IMR-90 (cell line): Measurements from ENCODE around the gene CDKN2B-AS1. TPM values are rescaled to one million over a fixed set of nuclear protein-coding genes. Genes with fewer than 3 reads are reported as not detected.

Source experiments
- ATAC-seq: fragments of 200-7000 bp; cut with Tn5 transposase; 2 replicates; pipeline ENCODE4 v1.9.1; 2020; ENCODE audit warnings: low read depth, mild to moderate bottlenecking, moderate library complexity
- BruUV-seq: library from RNA; stranded (reverse); fragments of 400-500 nt; replicated peaks from 2 replicates; lab custom pipeline; 2021; lab: Mats Ljungman, UMichigan
- CTCF ChIA-PET: fragments of 300-600 bp; formaldehyde crosslinking; extraction: SDS; loops from one replicate; lab custom pipeline; 2021; ENCODE audit warnings: antibody characterized with exemption; lab: Yijun Ruan, JAX
- POLR2A ChIA-PET: fragments of 300-600 bp; sonication (Branson Sonifier 250); formaldehyde crosslinking; loops from one replicate; lab custom pipeline; 2022; ENCODE audit warnings: antibody characterized with exemption; ENCODE audit not compliant: unreplicated experiment; lab: Charles Lee
- DNase-seq: peaks from one replicate; pipeline ENCODE4 v3.0.0; 2013
- H2AFZ ChIP-seq: replicated peaks from 2 replicates; pipeline ENCODE3; 2013; ENCODE audit warnings: low read length, mild to moderate bottlenecking; ENCODE audit not compliant: poor library complexity
- H2AK5ac ChIP-seq: 2 replicates; pipeline ENCODE4 v1.6.1; 2013; ENCODE audit warnings: low read depth, low read length, inconsistent platforms
- H2AK9ac ChIP-seq: replicated peaks from 2 replicates; pipeline ENCODE3; 2013; ENCODE audit warnings: mild to moderate bottlenecking, low read depth, low read length, moderate library complexity; ENCODE audit not compliant: poor library complexity
- H2BK120ac ChIP-seq: 2 replicates; pipeline ENCODE4 v1.6.1; 2013; ENCODE audit warnings: low read depth, low read length, inconsistent platforms
- H2BK15ac ChIP-seq: 3 replicates; pipeline ENCODE4 v1.6.1; 2013; ENCODE audit warnings: low read depth, low read length, inconsistent platforms
- H2BK20ac ChIP-seq: 2 replicates; pipeline ENCODE4 v1.6.1; 2013; ENCODE audit warnings: low read depth, mild to moderate bottlenecking, inconsistent platforms, low read length, moderate library complexity
- H2BK5ac ChIP-seq: 2 replicates; pipeline ENCODE4 v1.6.1; 2013; ENCODE audit warnings: mild to moderate bottlenecking, low read depth, low read length, inconsistent platforms; ENCODE audit not compliant: poor library complexity, severe bottlenecking
- H3K14ac ChIP-seq: replicated peaks from 2 replicates; pipeline ENCODE4 v1.6.1; 2013; ENCODE audit warnings: low read depth, low read length, inconsistent platforms
- H3K18ac ChIP-seq: 2 replicates; pipeline ENCODE4 v1.6.1; 2013; ENCODE audit warnings: low read depth, low read length, control low read depth
- H3K23ac ChIP-seq: 2 replicates; pipeline ENCODE4 v1.6.1; 2013; ENCODE audit warnings: low read depth, low read length, inconsistent platforms
- H3K27ac ChIP-seq: 2 replicates; pipeline ENCODE4 v1.5.1; 2013; ENCODE audit warnings: mild to moderate bottlenecking, control low read depth, low read length; ENCODE audit not compliant: insufficient read depth
- H3K27me3 ChIP-seq: 2 replicates; pipeline ENCODE4 v1.6.1; 2013; ENCODE audit warnings: low read length; ENCODE audit not compliant: control insufficient read depth, insufficient read depth
- H3K36me3 ChIP-seq: 2 replicates; pipeline ENCODE4 v1.6.1; 2013; ENCODE audit warnings: low read length, mixed read lengths; ENCODE audit not compliant: control insufficient read depth, insufficient read depth
- H3K4ac ChIP-seq: 2 replicates; pipeline ENCODE4 v1.6.1; 2013; ENCODE audit warnings: low read depth, low read length, inconsistent platforms
- H3K4me1 ChIP-seq: 2 replicates; pipeline ENCODE4 v1.6.1; 2013; ENCODE audit warnings: low read length, mixed read lengths; ENCODE audit not compliant: control insufficient read depth, insufficient read depth
- H3K4me2 ChIP-seq: 2 replicates; pipeline ENCODE4 v1.6.1; 2013; ENCODE audit warnings: low read depth, mild to moderate bottlenecking, control low read depth, low read length, moderate library complexity
- H3K4me3 ChIP-seq: 2 replicates; pipeline ENCODE4 v1.5.1; 2013; ENCODE audit warnings: low read depth, mild to moderate bottlenecking, control low read depth, low read length, moderate library complexity; ENCODE audit not compliant: insufficient read depth
- H3K56ac ChIP-seq: 2 replicates; pipeline ENCODE4 v1.6.1; 2013; ENCODE audit warnings: low read length, inconsistent platforms; ENCODE audit not compliant: insufficient read depth; ENCODE audit errors: extremely low read depth
- H3K79me1 ChIP-seq, 2 experiments: 2 replicates each; pipeline ENCODE4 v1.6.1; 2013; ENCODE audit warnings: low read length in 2 of 2, inconsistent platforms in 1 of 2, low read depth in 1 of 2
- H3K9ac ChIP-seq: 2 replicates; pipeline ENCODE4 v1.6.1; 2013; ENCODE audit warnings: low read depth, low read length, control low read depth
- H3K9me1 ChIP-seq: 2 replicates; pipeline ENCODE4 v1.6.1; 2013; ENCODE audit warnings: low read length, inconsistent platforms; ENCODE audit not compliant: insufficient read depth
- H3K9me3 ChIP-seq: 2 replicates; pipeline ENCODE4 v1.6.1; 2013; ENCODE audit warnings: low read length; ENCODE audit not compliant: control insufficient read depth, insufficient read depth
- H4K20me1 ChIP-seq: 2 replicates; pipeline ENCODE4 v1.6.1; 2013; ENCODE audit warnings: low read length, inconsistent platforms; ENCODE audit not compliant: insufficient read depth
- H4K5ac ChIP-seq: 2 replicates; pipeline ENCODE4 v1.6.1; 2013; ENCODE audit warnings: mild to moderate bottlenecking, low read depth, low read length, control low read depth
- H4K8ac ChIP-seq, 2 experiments: 2 replicates each; pipeline ENCODE4 v1.6.1; 2013; ENCODE audit warnings: low read depth in 2 of 2, low read length in 2 of 2, control low read depth in 1 of 2, inconsistent platforms in 1 of 2
- H4K91ac ChIP-seq: 2 replicates; pipeline ENCODE4 v1.6.1; 2013; ENCODE audit warnings: low read depth, low read length, inconsistent platforms; ENCODE audit not compliant: insufficient read depth
- BHLHE40 ChIP-seq: fragments of 150-350 bp; IDR thresholded peaks from 2 replicates; pipeline ENCODE4 v1.6.1; 2016; ENCODE audit warnings: mild to moderate bottlenecking, low read depth, low read length
- CEBPB ChIP-seq: IDR thresholded peaks from 2 replicates; pipeline ENCODE4 v1.6.1; 2012; ENCODE audit warnings: low read depth, low read length, improper control_type of control experiment
- CHD1 ChIP-seq: IDR thresholded peaks from 2 replicates; pipeline ENCODE4 v1.6.1; 2012; ENCODE audit warnings: low read depth, low read length, improper control_type of control experiment
- CTCF ChIP-seq: conservative IDR thresholded peaks from 2 replicates; pipeline ENCODE4 v1.5.1; 2012; ENCODE audit warnings: mild to moderate bottlenecking, low read depth, low read length, improper control_type of control experiment
- FOS ChIP-seq: fragments of 150-350 bp; IDR thresholded peaks from 2 replicates; pipeline ENCODE4 v1.6.1; 2016; ENCODE audit warnings: low read depth, low read length
- MAFK ChIP-seq: IDR thresholded peaks from 2 replicates; pipeline ENCODE4 v1.6.1; 2012; ENCODE audit warnings: low read depth, low read length, improper control_type of control experiment
- MAZ ChIP-seq: IDR thresholded peaks from 2 replicates; pipeline ENCODE4 v1.6.1; 2012; ENCODE audit warnings: low read depth, mild to moderate bottlenecking, low read length, improper control_type of control experiment, moderate library complexity, borderline replicate concordance
- MXI1 ChIP-seq: IDR thresholded peaks from 2 replicates; pipeline ENCODE4 v1.6.1; 2012; ENCODE audit warnings: low read depth, mild to moderate bottlenecking, low read length, moderate library complexity, borderline replicate concordance
- NFE2L2 ChIP-seq: fragments of 150-350 bp; IDR thresholded peaks from 2 replicates; pipeline ENCODE4 v1.6.1; 2016; ENCODE audit warnings: low read depth, mild to moderate bottlenecking, low read length
- POLR2A ChIP-seq: IDR thresholded peaks from 2 replicates; pipeline ENCODE4 v1.6.1; 2012; ENCODE audit warnings: mild to moderate bottlenecking, low read depth, low read length
- RAD21 ChIP-seq: IDR thresholded peaks from 2 replicates; pipeline ENCODE4 v1.6.1; 2012; ENCODE audit warnings: low read length, improper control_type of control experiment
- RCOR1 ChIP-seq: IDR thresholded peaks from 2 replicates; pipeline ENCODE4 v1.6.1; 2012; ENCODE audit warnings: mild to moderate bottlenecking, low read length, improper control_type of control experiment; ENCODE audit not compliant: insufficient replicate concordance
- RFX5 ChIP-seq: IDR thresholded peaks from 2 replicates; pipeline ENCODE4 v1.8.0; 2012; ENCODE audit warnings: low read depth, mild to moderate bottlenecking, low read length, moderate library complexity
- SMC3 ChIP-seq: fragments of 150-350 bp; IDR thresholded peaks from 2 replicates; pipeline ENCODE4 v1.6.1; 2016; ENCODE audit warnings: low read depth, mild to moderate bottlenecking, antibody characterized with exemption, low read length, moderate library complexity
- USF2 ChIP-seq: fragments of 150-350 bp; IDR thresholded peaks from 2 replicates; pipeline ENCODE4 v1.6.1; 2017; ENCODE audit warnings: mild to moderate bottlenecking, antibody characterized with exemption, low read length, low read depth
- WGBS, 2 experiments: methylation state at CpG; one replicate each; pipeline versions ENCODE4 v1.1.5 to v1.1.7; 2013; ENCODE audit warnings: missing lambda C conversion rate in 2 of 2; ENCODE audit not compliant: insufficient read length in 1 of 2; ENCODE audit errors: extremely low coverage in 2 of 2; 5-methylcytosine and 5-hydroxymethylcytosine counted together
- dilution Hi-C: fragments of 300-500 bp; cut with HindIII; formaldehyde crosslinking; loops from one replicate; pipeline ENCODE4 v1.14.3; 2018; ENCODE audit warnings: low sequenced_read_pairs; ENCODE audit not compliant: unreplicated experiment
- in situ Hi-C: fragments of 300-500 bp; cut with MboI; formaldehyde crosslinking; loops from 3 replicates; pipeline ENCODE4 v1.14.3; 2019; ENCODE audit warnings: low sequenced_read_pairs, inconsistent platforms, mixed read lengths
- intact Hi-C: fragments of 100-400 bp; cut with micrococcal nuclease; formaldehyde crosslinking; loops from 2 replicates; pipeline ENCODE4 v1.10.0; 2022
- polyA plus RNA-seq, 3 experiments: library from polyadenylated mRNA; depleted of rRNA; stranded (reverse); fragments of >200 nt; gene quantifications; 2 replicates each; pipeline ENCODE4 v1.2.3, GENCODE V29; 2012; ENCODE audit warnings: low replicate concordance in 1 of 3
- total RNA-seq: library from RNA; depleted of rRNA; stranded (reverse); fragments of >200 nt; gene quantifications from 2 replicates; pipeline ENCODE4 v1.2.3, GENCODE V29; 2012
- TF ChIP-seq, protein P1 (sequence below): fragments of 150-350 bp; IDR thresholded peaks from 2 replicates; pipeline ENCODE4 v1.6.1; 2016; ENCODE audit warnings: low read depth, mild to moderate bottlenecking, low read length, moderate library complexity, borderline replicate concordance

Gene CDKN2B-AS1
- total and polyA plus RNA-seq, 2 of the 4 experiments (the other 2 are of a cell fraction): 1.0 to 1.1 TPM

DNA sequence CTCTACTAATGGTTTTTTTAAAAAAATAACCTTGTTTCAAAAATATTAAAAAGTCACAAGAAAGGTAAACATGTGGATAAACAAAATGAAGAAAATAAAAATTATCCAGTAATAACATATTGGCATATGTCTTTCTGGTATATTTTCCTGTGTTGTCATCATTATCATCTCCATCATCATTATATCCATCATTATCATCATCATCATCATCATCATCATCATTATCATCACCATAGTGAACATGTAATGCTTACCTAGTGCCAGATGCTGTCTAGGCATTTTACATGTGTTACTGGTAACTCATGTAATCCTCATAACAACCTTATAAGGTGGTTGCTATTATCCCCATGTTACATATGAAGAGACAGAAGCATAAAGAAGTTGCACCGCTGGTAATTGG is 126.0 kb downstream of the CDKN2B-AS1 start:
- no CpG with 5 or more reads among the region's 1 CpG for WGBS, 2 experiments

More for the DNA sequence above, 126.0 kb downstream of the CDKN2B-AS1 start:
- in situ Hi-C loops (loop anchor here (25.0 kb wide), 1 partner anchor 308 kb away; the partner anchor contains the start of gene MTAP), dilution Hi-C loops (no loop called here), intact Hi-C loops (no loop called here)
- H2AK5ac ChIP-seq: no peak overlapping the region
- no peak overlapping the region for H2BK15ac ChIP-seq
- ChIA-PET CTCF (interaction anchor here (1.1 to 5.6 kb wide), 4 partner anchors 17 to 118 kb away, joined by 3 to 39 read pairs (median 4); partner anchors contain the start of gene CDKN2B), POLR2A (no interaction called here)
- H3K36me3 ChIP-seq: no peaks in the 10 kb centered on the region
- H2BK120ac ChIP-seq: no peak overlapping the region
- H3K4me3 ChIP-seq: no peak overlapping the region
- H3K79me1 ChIP-seq: no peaks in the 10 kb centered on the region
- no peak overlapping the region for H3K56ac ChIP-seq
- no peak overlapping the region for H4K5ac ChIP-seq
- H2BK5ac ChIP-seq: no peak overlapping the region
- no peak overlapping the region for H3K4ac ChIP-seq
- ATAC-seq (no peak), DNase-seq (no peak)
- H3K23ac ChIP-seq: no peak overlapping the region
- H3K9me1 ChIP-seq: peaks cover 4% of the 10 kb centered on the region; the same call in 1 of the 2 replicates
- no TSS peak for BruUV-seq
- H2AFZ ChIP-seq: no peak overlapping the region
- no peak overlapping the region for H3K9ac ChIP-seq
- no peaks in the 10 kb centered on the region for H3K9me3 ChIP-seq
- H2AK9ac ChIP-seq: no peak overlapping the region
- H4K20me1 ChIP-seq: no peaks in the 10 kb centered on the region
- no peaks in the 10 kb centered on the region for H3K27me3 ChIP-seq
- no peak overlapping the region for H3K4me2 ChIP-seq
- H4K8ac ChIP-seq: no peak overlapping the region
- H3K18ac ChIP-seq: no peak overlapping the region
- H3K27ac ChIP-seq: no peak overlapping the region
- no peak overlapping the region for H4K91ac ChIP-seq
- no peak overlapping the region for H2BK20ac ChIP-seq
- TF ChIP-seq SMC3: no peak
- no peak for TF ChIP-seq CHD1
- TF ChIP-seq USF2: no peak
- no peak for TF ChIP-seq FOS
- TF ChIP-seq RFX5: no peak
- TF ChIP-seq RAD21: no peak
- TF ChIP-seq MAFK: no peak
- TF ChIP-seq CEBPB: no peak
- no peak for TF ChIP-seq CTCF
- no peak for TF ChIP-seq POLR2A
- TF ChIP-seq MXI1: no peak
- TF ChIP-seq MAZ: no peak
- TF ChIP-seq BHLHE40: no peak
- TF ChIP-seq NFE2L2: no peak
- TF ChIP-seq, protein P1, sequence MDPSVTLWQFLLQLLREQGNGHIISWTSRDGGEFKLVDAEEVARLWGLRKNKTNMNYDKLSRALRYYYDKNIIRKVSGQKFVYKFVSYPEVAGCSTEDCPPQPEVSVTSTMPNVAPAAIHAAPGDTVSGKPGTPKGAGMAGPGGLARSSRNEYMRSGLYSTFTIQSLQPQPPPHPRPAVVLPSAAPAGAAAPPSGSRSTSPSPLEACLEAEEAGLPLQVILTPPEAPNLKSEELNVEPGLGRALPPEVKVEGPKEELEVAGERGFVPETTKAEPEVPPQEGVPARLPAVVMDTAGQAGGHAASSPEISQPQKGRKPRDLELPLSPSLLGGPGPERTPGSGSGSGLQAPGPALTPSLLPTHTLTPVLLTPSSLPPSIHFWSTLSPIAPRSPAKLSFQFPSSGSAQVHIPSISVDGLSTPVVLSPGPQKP: no peak
- TF ChIP-seq RCOR1: no peak
- peaks cover 13% of the 10 kb centered on the region for H3K4me1 ChIP-seq
- no peak overlapping the region for H3K14ac ChIP-seq
